Measurements from ENCODE around the gene OGA. TPM values are rescaled to one million over a fixed set of nuclear protein-coding genes. Genes with fewer than 3 reads are reported as not detected.

The OGA gene
- total and polyA plus RNA-seq, 2 experiments from 2014 or later, result 56.4 to 98.1 TPM

GRCh38 chr10:101781984-101782810 lies 36.0 kb downstream of the OGA start:
- Histone ChIP-seq H3K9me3 (ENCODE audit: low read depth) (no peaks in the 10 kb centered on the region), H3K36me3 (peaks cover 22% of the 10 kb centered on the region), H3K4me3 (peak overlapping the region; percentile 97), H3K27ac (peak overlapping the region; percentile 14), H3K4me1 (ENCODE audit: low read depth) (peaks cover 35% of the 10 kb centered on the region), H3K27me3 (no peaks in the 10 kb centered on the region)
- no peak for TF ChIP-seq CTCF (IDR thresholded peaks at IDR 0.05; ENCODE audit: low read depth, low read length)
- DNase-seq (ENCODE audit: low read depth in 1 of 2, low spot score in 1 of 2), result no peak

GRCh38 chr10:101781655-101781983 lies 36.6 kb downstream of the OGA start:
- no peak overlapping the region for H3K4me3 ChIP-seq
- peaks cover 35% of the 10 kb centered on the region for H3K4me1 ChIP-seq (ENCODE audit: low read depth)
- no peak for DNase-seq (ENCODE audit: low read depth in 1 of 2, low spot score in 1 of 2)

GRCh38 chr10:101780818-101781654 lies 37.2 kb downstream of the OGA start:
- DNase-seq (ENCODE audit: low read depth in 1 of 2, low spot score in 1 of 2), result peak; percentile 75 to 80
- Histone ChIP-seq H3K36me3 (peaks cover 13% of the 10 kb centered on the region), H3K4me3 (no peak overlapping the region), H3K4me1 (ENCODE audit: low read depth) (peaks cover 35% of the 10 kb centered on the region), H3K27ac (peak overlapping the region; percentile 20), H3K9me3 (ENCODE audit: low read depth) (no peaks in the 10 kb centered on the region), H3K27me3 (peaks cover 4% of the 10 kb centered on the region)
- TF ChIP-seq CTCF (IDR thresholded peaks at IDR 0.05; ENCODE audit: low read depth, low read length), result peak; percentile 92

More at GRCh38 chr10:101781655-101781983, 36.6 kb downstream of the OGA start:
- Histone ChIP-seq H3K36me3 (peaks cover 18% of the 10 kb centered on the region), H3K27me3 (no peaks in the 10 kb centered on the region), H3K9me3 (ENCODE audit: low read depth) (no peaks in the 10 kb centered on the region), H3K27ac (peak overlapping the region; percentile 14)
- no peak for TF ChIP-seq CTCF (IDR thresholded peaks at IDR 0.05; ENCODE audit: low read depth, low read length)

- no peak for TF ChIP-seq CTCF (IDR thresholded peaks at IDR 0.05; ENCODE audit: low read depth, low read length)
- no peak for DNase-seq (ENCODE audit: low read depth in 1 of 2, low spot score in 1 of 2)
- peaks cover 7% of the 10 kb centered on the region for H3K27me3 ChIP-seq
- H3K9me3 ChIP-seq (ENCODE audit: low read depth), result no peaks in the 10 kb centered on the region
- H3K27ac ChIP-seq, result peak overlapping the region; percentile 20
- peaks cover 5% of the 10 kb centered on the region for H3K36me3 ChIP-seq
- H3K4me1 ChIP-seq (ENCODE audit: low read depth), result peaks cover 35% of the 10 kb centered on the region
- no peak overlapping the region for H3K4me3 ChIP-seq
Observed at GRCh38 chr10:101780187-101780817, 37.9 kb downstream of the OGA start.

GRCh38 chr10:101779544-101780186 lies 38.6 kb downstream of the OGA start:
- no peaks in the 10 kb centered on the region for H3K9me3 ChIP-seq (ENCODE audit: low read depth)
- peak; percentile 79 to 91 for DNase-seq (ENCODE audit: low read depth in 1 of 2, low spot score in 1 of 2)
- peak overlapping the region; percentile 29 for H3K4me3 ChIP-seq
- peak; percentile 81 for TF ChIP-seq CTCF (IDR thresholded peaks at IDR 0.05; ENCODE audit: low read depth, low read length)
- H3K4me1 ChIP-seq (ENCODE audit: low read depth), result peaks cover 35% of the 10 kb centered on the region
- peaks cover 14% of the 10 kb centered on the region for H3K27me3 ChIP-seq
- peak overlapping the region; percentile 20 for H3K27ac ChIP-seq
- no peaks in the 10 kb centered on the region for H3K36me3 ChIP-seq

All from cardiac muscle cell (in vitro differentiated cells and primary cell).